GM12872 (cell line): Measurements from ENCODE around the gene P2RY2.

Source experiments
- TF ChIP-seq, protein P1 (sequence below): IDR thresholded peaks from 3 replicates; pipeline ENCODE4 v1.5.1; 2011; ENCODE audit warnings: low read depth, mild to moderate bottlenecking, low read length, moderate library complexity; ENCODE audit not compliant: insufficient read depth

Gene P2RY2

DNA sequence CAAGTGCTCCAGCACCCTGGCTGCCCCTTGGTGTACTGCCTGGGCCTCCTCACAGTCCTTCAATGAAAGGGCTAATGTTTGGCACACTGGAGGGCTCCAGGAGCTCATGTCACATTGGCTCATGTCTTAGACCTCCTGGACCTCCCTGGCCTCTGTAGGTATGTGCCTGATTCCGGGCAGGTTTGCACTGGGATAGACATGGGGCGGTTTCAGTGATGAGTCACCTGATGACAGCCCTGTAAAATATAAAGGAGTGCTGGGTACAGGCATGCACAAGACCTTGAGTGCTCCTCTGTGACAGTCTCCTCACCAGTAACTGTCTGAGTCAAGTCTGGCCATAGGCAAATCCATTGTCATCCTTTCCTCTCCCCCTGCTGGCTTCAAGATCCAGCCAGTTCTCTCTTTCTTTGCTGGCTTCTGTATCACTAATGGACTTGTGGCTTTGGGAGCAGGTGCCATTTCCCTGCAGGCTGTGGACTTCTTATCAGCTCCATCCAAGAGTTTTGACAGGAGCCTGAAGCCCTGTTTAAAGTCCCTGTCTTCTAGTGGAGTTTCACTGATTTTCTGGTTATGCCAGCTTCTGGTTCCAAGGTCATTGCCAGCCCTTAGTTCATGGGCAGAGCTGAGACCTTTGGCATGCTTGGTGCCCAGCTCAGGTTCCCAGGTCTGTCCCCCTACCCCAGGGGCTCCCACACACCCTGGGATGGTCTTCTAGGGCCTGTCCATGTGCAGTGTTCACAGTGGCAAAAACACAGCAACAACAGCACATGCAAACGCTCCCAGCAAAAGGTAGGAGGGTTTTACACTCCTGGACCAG, 22.7 kb upstream of the P2RY2 start:
- TF ChIP-seq, protein P1, sequence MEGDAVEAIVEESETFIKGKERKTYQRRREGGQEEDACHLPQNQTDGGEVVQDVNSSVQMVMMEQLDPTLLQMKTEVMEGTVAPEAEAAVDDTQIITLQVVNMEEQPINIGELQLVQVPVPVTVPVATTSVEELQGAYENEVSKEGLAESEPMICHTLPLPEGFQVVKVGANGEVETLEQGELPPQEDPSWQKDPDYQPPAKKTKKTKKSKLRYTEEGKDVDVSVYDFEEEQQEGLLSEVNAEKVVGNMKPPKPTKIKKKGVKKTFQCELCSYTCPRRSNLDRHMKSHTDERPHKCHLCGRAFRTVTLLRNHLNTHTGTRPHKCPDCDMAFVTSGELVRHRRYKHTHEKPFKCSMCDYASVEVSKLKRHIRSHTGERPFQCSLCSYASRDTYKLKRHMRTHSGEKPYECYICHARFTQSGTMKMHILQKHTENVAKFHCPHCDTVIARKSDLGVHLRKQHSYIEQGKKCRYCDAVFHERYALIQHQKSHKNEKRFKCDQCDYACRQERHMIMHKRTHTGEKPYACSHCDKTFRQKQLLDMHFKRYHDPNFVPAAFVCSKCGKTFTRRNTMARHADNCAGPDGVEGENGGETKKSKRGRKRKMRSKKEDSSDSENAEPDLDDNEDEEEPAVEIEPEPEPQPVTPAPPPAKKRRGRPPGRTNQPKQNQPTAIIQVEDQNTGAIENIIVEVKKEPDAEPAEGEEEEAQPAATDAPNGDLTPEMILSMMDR, result no peak

DNA sequence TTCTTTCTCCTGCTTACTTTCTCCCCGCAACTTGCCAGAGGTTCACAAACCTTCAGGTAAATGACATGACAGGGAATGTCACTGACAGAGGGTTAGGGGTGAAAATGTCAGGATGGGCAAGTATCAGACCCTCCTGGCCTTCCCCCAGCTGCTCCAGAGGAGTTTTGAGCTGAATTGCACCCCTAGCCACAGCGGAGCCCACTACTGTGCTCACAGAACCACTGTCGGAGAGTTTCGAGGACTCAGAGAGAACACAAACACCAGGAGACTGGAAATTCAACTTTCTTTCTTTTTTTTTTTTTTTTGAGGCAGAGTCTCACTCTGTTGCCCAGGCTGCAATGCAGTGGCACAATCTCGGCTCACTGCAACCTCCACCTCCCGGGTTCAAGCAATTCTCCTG, 21.5 kb upstream of the P2RY2 start:
- TF ChIP-seq, protein P1, result no peak

DNA sequence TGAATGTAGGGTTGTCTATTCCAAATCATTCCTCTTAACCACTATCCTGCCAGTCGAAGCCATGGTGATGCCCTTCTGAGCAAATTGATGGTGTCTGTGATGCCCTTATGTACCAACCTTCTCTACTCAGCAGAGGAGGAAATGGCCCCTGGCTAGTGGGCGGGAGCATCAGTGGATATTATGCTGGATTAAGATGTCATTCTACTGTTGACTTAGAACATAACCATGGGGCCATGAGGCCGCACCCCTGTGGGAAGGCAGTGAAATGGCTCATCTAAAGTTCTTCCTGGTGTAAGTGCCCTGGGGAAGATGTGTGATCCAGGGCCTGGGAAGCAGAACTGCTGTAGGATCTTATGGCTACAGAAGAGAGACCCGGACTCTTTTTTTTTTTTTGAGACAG, 20.7 kb upstream of the P2RY2 start:
- TF ChIP-seq, protein P1, result no peak

DNA sequence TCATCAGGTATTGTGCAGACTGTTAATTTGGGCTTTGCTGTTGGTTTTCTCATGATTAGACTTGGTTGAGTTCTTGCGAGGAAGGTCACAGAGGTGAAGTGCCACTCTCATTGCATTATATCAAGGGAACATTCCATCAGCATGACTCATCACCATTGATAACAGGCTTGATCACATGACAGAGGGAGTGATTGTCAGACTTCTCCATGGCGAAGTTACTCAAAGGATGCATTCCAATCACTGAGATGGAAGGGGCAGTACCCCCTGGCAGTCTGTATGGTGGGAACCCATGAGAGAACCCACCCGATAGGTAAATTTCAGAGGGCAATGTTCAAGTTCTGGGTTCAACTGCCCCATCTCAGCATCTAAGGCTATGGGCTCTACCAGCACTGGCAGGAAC, 19.4 kb upstream of the P2RY2 start:
- TF ChIP-seq, protein P1, result no peak

DNA sequence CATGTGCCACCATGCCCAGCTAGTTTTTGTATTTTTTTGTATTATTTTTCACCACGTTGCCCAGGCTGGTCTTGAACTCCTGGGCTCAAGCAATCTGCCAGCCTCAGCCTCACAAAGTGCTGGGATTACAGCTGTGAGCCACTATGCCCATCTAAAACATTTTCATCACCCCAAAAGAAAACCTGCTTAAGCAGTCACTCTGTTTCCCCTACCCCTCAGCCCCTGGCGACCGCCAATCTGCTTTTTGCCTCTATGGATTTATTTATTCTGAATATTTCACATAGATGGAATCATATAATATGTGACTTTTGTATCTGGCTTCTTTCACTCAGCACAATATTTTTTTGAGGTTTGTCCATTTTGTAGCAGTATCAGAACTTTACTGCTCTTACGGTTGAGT, 18.6 kb upstream of the P2RY2 start:
- TF ChIP-seq, protein P1, result no peak

DNA sequence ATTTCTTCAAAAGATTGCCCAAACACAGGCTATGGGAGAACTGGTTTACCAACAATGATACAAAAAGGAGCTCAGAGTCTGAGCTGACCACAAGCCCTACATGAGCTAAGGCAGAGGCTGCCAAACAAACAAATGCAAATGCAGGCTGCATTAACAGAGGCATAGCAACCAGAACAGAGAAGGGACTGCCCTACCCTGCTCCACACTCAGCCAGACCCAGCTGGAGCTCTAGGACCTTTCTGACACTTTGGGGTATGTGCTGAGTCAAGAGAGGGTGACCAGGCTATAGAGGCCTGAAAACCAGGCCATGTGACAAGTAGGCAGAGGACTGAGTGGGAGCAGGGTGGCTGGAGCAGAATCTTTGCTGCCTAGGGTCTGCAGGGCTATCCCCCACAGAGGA, 17.8 kb upstream of the P2RY2 start:
- TF ChIP-seq, protein P1, result no peak

DNA sequence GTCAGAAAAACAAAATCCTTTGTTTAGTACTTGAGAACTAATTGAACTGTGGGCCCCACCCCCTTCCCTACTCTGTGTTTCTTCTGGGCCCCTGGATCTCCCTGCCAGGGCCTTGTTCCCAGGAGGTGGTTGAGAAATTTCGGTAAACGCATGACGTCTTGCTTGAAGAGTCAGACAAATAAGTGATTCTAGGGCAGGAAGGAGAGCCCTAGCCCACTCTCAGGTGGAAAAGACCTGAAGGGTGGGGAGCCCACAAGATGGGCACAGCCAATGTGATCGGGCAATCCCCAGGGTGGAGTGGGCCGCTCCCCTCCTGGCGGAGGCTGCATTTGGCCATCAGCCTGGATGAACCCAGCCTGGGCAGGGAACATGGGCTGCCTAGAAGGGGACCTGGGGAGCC, 16.8 kb upstream of the P2RY2 start:
- TF ChIP-seq, protein P1, result no peak
